T-cell (primary cell): ENCODE measurements around the gene DTL. TPM values are rescaled to one million over a fixed set of nuclear protein-coding genes. Genes with fewer than 3 reads are reported as not detected.
"Not testable (repeated sequence)": the region's sequence is repeated elsewhere in the genome, so short reads cannot be mapped to it uniquely, and the experiment has no call there.

Experiments used
- ATAC-seq, 4 experiments: fragments of 200-7000 bp in 3 of 4; fragments of 150-1000 bp in 1 of 4; cut with Tn5 transposase; replicated peaks in 1 of 4; 1 replicate in 3 of 4; 2 replicates in 1 of 4; pipeline ENCODE4 v1.10.0; 2021; ENCODE audit warnings: moderate library complexity in 3 of 4, mild to moderate bottlenecking in 2 of 4, moderate number of reproducible peaks in 1 of 4
- CTCF ChIA-PET, 2 donors: fragments of 300-600 bp; sonication (Branson Sonifier 250); formaldehyde crosslinking; loops; one replicate each; lab custom pipeline; 2022; ENCODE audit warnings: antibody characterized with exemption in 2 of 2; lab: Charles Lee
- POLR2A ChIA-PET, 2 donors: fragments of 300-600 bp; sonication (Branson Sonifier 250); formaldehyde crosslinking; loops; one replicate each; lab custom pipeline; 2022; ENCODE audit warnings: antibody characterized with exemption in 2 of 2; lab: Charles Lee
- DNase-seq, 35 experiments: peaks; one replicate each; pipeline versions ENCODE4 v3.0.0 to v3.0.0-alpha.2; 2013 to 2023
- H3K27ac ChIP-seq: one replicate; pipeline ENCODE4 v1.5.1; 2013; ENCODE audit warnings: low read length
- H3K27me3 ChIP-seq, 2 experiments: replicated peaks in 1 of 2; 1 replicate in 1 of 2; 2 replicates in 1 of 2; pipeline versions ENCODE4 v1.6.1 to v1.7.0; 2013; ENCODE audit warnings: low read length in 1 of 2, mixed read lengths in 1 of 2; ENCODE audit not compliant: control insufficient read depth in 2 of 2, insufficient read depth in 2 of 2; ENCODE audit errors: extremely low read depth in 1 of 2
- H3K36me3 ChIP-seq, 2 donors: 1 replicate in 1 of 2; 2 replicates in 1 of 2; pipeline versions ENCODE4 v1.6.1 to v1.7.0; 2013; ENCODE audit warnings: low read length in 1 of 2; ENCODE audit not compliant: control insufficient read depth in 2 of 2, insufficient read depth in 1 of 2; ENCODE audit errors: extremely low read depth in 1 of 2
- H3K4me1 ChIP-seq, 2 experiments: 1 replicate in 1 of 2; 2 replicates in 1 of 2; pipeline versions ENCODE4 v1.6.1 to v1.7.0; 2013; ENCODE audit warnings: low read length in 2 of 2, mixed read lengths in 1 of 2; ENCODE audit not compliant: insufficient read depth in 2 of 2, control insufficient read depth in 1 of 2; ENCODE audit errors: extremely low read depth in 1 of 2
- H3K4me3 ChIP-seq, 2 donors: 1 replicate in 1 of 2; 2 replicates in 1 of 2; pipeline versions ENCODE4 v1.5.1 to v1.7.0; 2013; ENCODE audit warnings: mild to moderate bottlenecking in 2 of 2, low read length in 1 of 2, moderate library complexity in 1 of 2; ENCODE audit not compliant: control insufficient read depth in 1 of 2; ENCODE audit errors: extremely low read depth in 1 of 2
- H3K9me3 ChIP-seq: 2 replicates; pipeline ENCODE4 v1.7.0; 2013
- H3K27ac Mint-ChIP-seq, 2 donors: one replicate each; pipeline ENCODE4 v1.8.0; 2020 to 2021; ENCODE audit warnings: mild to moderate bottlenecking in 2 of 2, mixed read lengths in 2 of 2
- H3K27me3 Mint-ChIP-seq, 2 donors: one replicate each; pipeline ENCODE4 v1.8.0; 2021 to 2022; ENCODE audit warnings: mixed read lengths in 2 of 2
- H3K36me3 Mint-ChIP-seq: one replicate; pipeline ENCODE4 v1.8.0; 2021; ENCODE audit warnings: mixed read lengths
- H3K4me1 Mint-ChIP-seq, 3 donors: one replicate each; pipeline ENCODE4 v1.8.0; 2020 to 2022; ENCODE audit warnings: mixed read lengths in 3 of 3, mild to moderate bottlenecking in 1 of 3
- H3K4me3 Mint-ChIP-seq, 3 donors: one replicate each; pipeline ENCODE4 v1.8.0; 2020 to 2022; ENCODE audit warnings: mild to moderate bottlenecking in 3 of 3, mixed read lengths in 3 of 3, moderate library complexity in 3 of 3
- H3K9me3 Mint-ChIP-seq, 3 donors: one replicate each; pipeline ENCODE4 v1.8.0; 2020 to 2022; ENCODE audit warnings: mixed read lengths in 3 of 3
- WGBS: methylation state at CpG from one replicate; pipeline ENCODE4 v1.1.5; 2013; ENCODE audit warnings: missing lambda C conversion rate; ENCODE audit not compliant: insufficient coverage; 5-methylcytosine and 5-hydroxymethylcytosine counted together
- total RNA-seq, 35 experiments: library from RNA in 6 of 35; stranded (reverse) in 6 of 35; fragments of 120-200 nt in 1 of 35; gene quantifications; one replicate each; pipeline versions ENCODE4 v1.2.1 to v1.2.4 and lab custom pipeline; 2013 to 2026

DTL gene
- total RNA-seq, 5 donors from 2014 or later (not counting 1 experiment from before 2014, with no cell fraction given), result 0.44 to 1.9 (median 1.2) TPM

DNA sequence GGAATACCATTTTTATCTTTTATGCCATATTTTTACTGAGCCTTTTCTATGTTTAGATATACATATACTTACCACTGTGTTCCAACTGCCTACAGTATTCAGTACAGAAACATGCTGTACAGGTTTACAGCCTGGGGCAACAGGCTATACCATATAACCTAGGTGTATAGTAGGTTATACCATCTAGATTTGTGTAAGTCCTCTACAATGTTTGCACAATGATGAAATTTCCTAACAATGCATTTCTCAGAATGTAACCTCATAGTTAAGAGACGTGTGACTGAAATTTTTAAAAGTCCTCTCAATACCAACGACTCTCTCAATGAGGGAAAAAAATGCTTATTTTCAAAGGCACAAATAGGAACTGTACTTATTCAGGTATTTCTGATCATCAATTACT is 21.9 kb upstream of the DTL start:
- no peak for ATAC-seq
- Histone ChIP-seq H3K27ac (no peak overlapping the region), H3K4me3 (no peak overlapping the region), H3K27me3 (no peaks in the 10 kb centered on the region), H3K36me3 (peaks cover 0 to 10% of the 10 kb centered on the region in 2 donors), H3K9me3 (no peaks in the 10 kb centered on the region), H3K4me1 (no peaks in the 10 kb centered on the region)
- Mint-ChIP-seq H3K9me3 (no peaks in the 10 kb centered on the region), H3K4me1 (peaks cover 0 to 2% (median 0%) of the 10 kb centered on the region in 3 donors), H3K27ac (no peak overlapping the region), H3K36me3 (peaks cover 16% of the 10 kb centered on the region), H3K4me3 (no peak overlapping the region), H3K27me3 (no peaks in the 10 kb centered on the region)
- POLR2A ChIA-PET, result no interaction called here
- CTCF ChIA-PET, result interaction anchor here (0.6 to 2.1 kb wide), 9 partner anchors 22 to 724 kb away, joined by 3 to 15 read pairs (median 4); partner anchors contain the start of genes DTL (in 2 of the 2) and INTS7 (in 1 of the 2)
- WGBS, result no CpG with 5 or more reads among the region's 2 CpGs
- DNase-seq, result no peak

DNA sequence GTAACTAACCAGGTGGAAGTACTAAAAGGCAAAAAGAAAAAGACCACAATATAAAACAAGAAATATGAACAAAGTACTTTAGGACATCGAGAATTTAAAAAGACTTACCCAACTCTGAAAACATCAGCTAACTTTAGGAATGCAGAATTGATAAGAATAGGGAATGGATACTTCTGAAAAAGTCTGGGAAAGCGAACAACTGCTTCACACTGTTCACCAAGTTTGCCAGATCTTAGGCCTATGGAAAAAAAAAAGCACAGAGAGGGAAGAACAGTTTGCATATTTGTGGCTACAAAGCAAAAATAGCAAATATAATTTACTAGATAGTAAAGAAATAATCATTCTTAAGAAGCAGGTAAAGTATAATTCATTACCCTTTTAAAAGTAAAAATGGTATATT is 14.6 kb upstream of the DTL start:
- no peak for DNase-seq
- Histone ChIP-seq H3K36me3 (peaks cover 4 to 17% of the 10 kb centered on the region in 2 donors), H3K4me1 (no peaks in the 10 kb centered on the region), H3K27me3 (no peaks in the 10 kb centered on the region), H3K4me3 (no peak overlapping the region), H3K27ac (no peak overlapping the region), H3K9me3 (peaks cover 3% of the 10 kb centered on the region)
- ChIA-PET POLR2A (no interaction called here), CTCF (interaction anchor here in 1 of 2 donors (0.6 to 1.8 kb wide), 2 partner anchors 14 to 27 kb away, joined by 4 to 12 read pairs; partner anchors contain the start of genes DTL and INTS7)
- WGBS, result no CpG with 5 or more reads among the region's 2 CpGs
- Mint-ChIP-seq H3K4me3 (no peak overlapping the region), H3K9me3 (peaks cover 0 to 14% (median 0%) of the 10 kb centered on the region in 3 donors), H3K36me3 (peaks cover 31% of the 10 kb centered on the region), H3K27ac (no peak overlapping the region), H3K27me3 (no peaks in the 10 kb centered on the region), H3K4me1 (peaks cover 0 to 4% (median 2%) of the 10 kb centered on the region in 3 donors)
- ATAC-seq, result no peak

DNA sequence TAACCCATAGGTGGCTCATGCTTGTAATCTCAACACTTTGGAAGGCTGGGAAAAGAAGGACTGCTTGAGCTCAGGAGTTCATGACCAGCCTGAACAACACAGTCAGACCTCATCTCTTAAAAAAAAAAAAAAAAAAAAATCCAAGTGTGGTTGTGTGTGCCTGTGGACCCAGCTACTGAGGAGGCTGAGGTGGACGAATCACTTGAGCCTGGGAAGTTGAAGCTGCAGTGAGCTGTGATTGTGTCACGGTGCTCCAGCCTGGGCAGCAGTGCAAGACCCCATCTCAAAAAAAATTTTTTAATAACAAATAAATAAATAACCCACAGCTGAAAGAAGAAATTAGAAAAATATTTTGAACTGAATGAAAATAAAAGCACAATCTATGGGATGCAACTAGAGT is 14.0 kb upstream of the DTL start:
- no peak for ATAC-seq

DNA sequence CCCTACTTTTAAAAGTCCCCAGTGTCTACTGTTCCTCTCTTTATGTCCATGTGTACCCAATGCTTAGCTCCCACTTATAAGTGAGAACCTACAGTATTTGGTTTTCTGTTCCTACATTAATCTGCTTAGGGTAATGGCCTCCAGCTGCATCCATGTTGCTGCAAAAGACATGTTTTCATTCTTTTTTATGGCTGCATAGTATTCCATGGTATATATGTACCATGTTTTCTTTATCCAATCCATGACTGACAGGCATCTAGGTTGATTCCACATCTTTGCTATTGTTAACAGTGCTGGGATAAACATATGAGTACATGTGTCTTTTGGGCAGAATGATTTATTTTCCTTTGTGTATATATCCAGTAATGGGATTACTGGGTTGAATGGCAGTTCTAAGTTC is 12.6 kb upstream of the DTL start:
- H3K36me3 Mint-ChIP-seq, result peaks cover 39% of the 10 kb centered on the region
- H3K27ac ChIP-seq, H3K9me3 ChIP-seq, H3K4me3 ChIP-seq, H3K27me3 ChIP-seq, H3K27ac Mint-ChIP-seq, POLR2A ChIA-PET, H3K4me3 Mint-ChIP-seq, H3K4me1 Mint-ChIP-seq, ATAC-seq, H3K4me1 ChIP-seq, CTCF ChIA-PET, DNase-seq, H3K27me3 Mint-ChIP-seq: not testable (repeated sequence)
- H3K9me3 Mint-ChIP-seq, result peaks cover 0 to 14% (median 0%) of the 10 kb centered on the region in 3 donors
- H3K36me3 ChIP-seq, result peaks cover 4 to 11% of the 10 kb centered on the region in 2 donors

More for the DNA sequence above, 14.0 kb upstream of the DTL start:
- ChIA-PET CTCF (interaction anchor here (0.6 to 1.8 kb wide), 2 partner anchors 14 to 51 kb away, joined by 9 to 12 read pairs; partner anchors contain the start of genes DTL (in 1 of the 2) and INTS7 (in 1 of the 2)), POLR2A (interaction anchor here in 1 of 2 donors (0.6 kb wide), 1 partner anchor 24 kb away, joined by 4 read pairs; no protein-coding TSS in a partner anchor)
- H3K27me3 Mint-ChIP-seq, result no peaks in the 10 kb centered on the region
- H3K4me3 Mint-ChIP-seq, result no peak overlapping the region
- H3K36me3 ChIP-seq, result peaks cover 4 to 14% of the 10 kb centered on the region in 2 donors
- DNase-seq, result no peak
- peaks cover 34% of the 10 kb centered on the region for H3K36me3 Mint-ChIP-seq
- H3K9me3 Mint-ChIP-seq, result peaks cover 0 to 14% (median 0%) of the 10 kb centered on the region in 3 donors
- peaks cover 3% of the 10 kb centered on the region for H3K9me3 ChIP-seq
- WGBS, result no CpG with 5 or more reads among the region's 2 CpGs
- no peak overlapping the region for H3K27ac ChIP-seq
- H3K4me3 ChIP-seq, result no peak overlapping the region
- no peak overlapping the region for H3K27ac Mint-ChIP-seq
- no peaks in the 10 kb centered on the region for H3K27me3 ChIP-seq
- H3K4me1 Mint-ChIP-seq, result peaks cover under 1 to 4% (median 2%) of the 10 kb centered on the region in 3 donors
- no peaks in the 10 kb centered on the region for H3K4me1 ChIP-seq

DNA sequence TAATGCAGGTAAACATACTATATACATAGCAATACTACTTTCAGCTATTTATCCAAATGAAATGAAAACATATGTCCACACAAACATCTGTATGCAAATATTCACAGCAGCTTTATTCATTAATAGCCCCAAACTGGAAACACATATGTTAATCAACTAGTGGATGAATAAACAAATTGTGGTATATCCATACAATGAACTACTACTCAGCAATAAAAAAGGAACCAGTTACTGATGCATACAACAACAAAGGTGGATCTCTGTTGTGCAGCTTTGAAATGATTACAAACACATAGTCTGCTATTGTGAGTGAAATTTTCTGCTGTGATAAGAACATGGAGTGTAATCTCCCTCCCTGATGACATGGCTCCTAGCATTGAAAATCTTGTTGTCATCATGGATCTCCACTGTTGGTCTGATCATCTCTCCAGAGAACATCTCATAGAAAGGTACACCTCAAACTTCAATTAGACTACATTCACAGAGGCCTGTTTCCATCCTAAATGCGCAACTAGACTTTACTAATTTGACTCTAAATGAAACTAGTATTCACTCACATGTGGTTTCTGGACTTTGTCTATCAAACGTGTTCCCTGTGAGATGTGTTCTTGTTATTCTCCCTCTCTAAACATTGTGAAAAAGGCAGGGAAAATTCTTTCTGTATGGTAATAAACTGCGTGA is 10.9 kb upstream of the DTL start:
- H3K4me3 Mint-ChIP-seq, result no peak overlapping the region
- H3K9me3 Mint-ChIP-seq, result peaks cover 0 to 14% (median 0%) of the 10 kb centered on the region in 3 donors
- ChIA-PET POLR2A (no interaction called here), CTCF (no interaction called here)
- ATAC-seq, result no peak
- peaks cover 3% of the 10 kb centered on the region for H3K9me3 ChIP-seq
- peaks cover 12 to 18% (median 15%) of the 10 kb centered on the region in 3 donors for H3K4me1 Mint-ChIP-seq
- H3K27me3 ChIP-seq, result no peaks in the 10 kb centered on the region
- H3K4me1 ChIP-seq, result no peaks in the 10 kb centered on the region
- H3K4me3 ChIP-seq, result no peak overlapping the region
- H3K27me3 Mint-ChIP-seq, result no peaks in the 10 kb centered on the region
- peaks cover 37% of the 10 kb centered on the region for H3K36me3 Mint-ChIP-seq
- WGBS, result no CpG with 5 or more reads among the region's 3 CpGs
- no peak overlapping the region for H3K27ac ChIP-seq
- peaks cover 3 to 11% of the 10 kb centered on the region in 2 donors for H3K36me3 ChIP-seq
- no peak for DNase-seq
- no peak overlapping the region for H3K27ac Mint-ChIP-seq

DNA sequence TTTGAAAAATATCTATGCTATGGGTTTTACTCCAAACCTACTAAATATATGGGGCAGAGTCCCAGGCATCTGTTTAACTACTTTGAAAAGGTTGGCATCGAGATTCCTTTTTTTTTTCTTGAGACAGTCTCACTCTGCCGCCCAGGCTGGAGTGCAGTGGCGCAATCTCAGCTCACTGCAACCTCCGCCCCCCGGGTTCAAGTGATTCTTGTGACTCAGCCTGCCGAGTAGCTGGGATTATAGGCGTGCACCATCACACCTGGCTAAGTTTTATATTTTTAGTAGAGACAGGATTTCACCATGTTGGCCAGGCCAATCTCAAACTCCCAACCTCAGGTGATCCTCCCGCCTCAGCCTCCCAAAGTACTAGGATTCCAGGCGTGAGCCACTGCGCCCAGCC is 7.8 kb upstream of the DTL start:
- POLR2A ChIA-PET, H3K9me3 ChIP-seq, H3K27me3 ChIP-seq, ATAC-seq, DNase-seq, H3K4me1 ChIP-seq, H3K4me3 ChIP-seq, H3K36me3 ChIP-seq, H3K27ac ChIP-seq, H3K4me3 Mint-ChIP-seq, H3K27me3 Mint-ChIP-seq, H3K27ac Mint-ChIP-seq: not testable (repeated sequence)
- Mint-ChIP-seq H3K4me1 (peaks cover 34 to 41% (median 35%) of the 10 kb centered on the region in 3 donors), H3K9me3 (peaks cover 0 to 14% (median 0%) of the 10 kb centered on the region in 3 donors), H3K36me3 (peaks cover 34% of the 10 kb centered on the region)
- CTCF ChIA-PET, result interaction anchor here (1.1 to 1.3 kb wide), 2 partner anchors 8 to 43 kb away, joined by 3 to 6 read pairs; partner anchors contain the start of genes DTL (in 1 of the 2) and INTS7 (in 1 of the 2)
- WGBS, result 100% methylated on average over 1 of the region's 10 CpGs
